HT1080 (cell line): ENCODE results near the gene NUB1. TPM values are rescaled to one million over a fixed set of nuclear protein-coding genes. Genes with fewer than 3 reads are reported as not detected.

ENCODE experiments used
- DNase-seq: peaks from one replicate; pipeline ENCODE4 v3.0.0-alpha.2; 2015; ENCODE audit warnings: low read depth
- total RNA-seq: library from RNA; depleted of rRNA; stranded (reverse); fragments of >200 nt; shearing (Covaris generic); gene quantifications from 2 replicates; pipeline ENCODE4 v1.2.3, GENCODE V29; 2014

The NUB1 gene
- total RNA-seq, 1 experiment from 2014 or later: 57.7 TPM

- peak; percentile 18 for DNase-seq
Measured at GRCh38 chr7:151404216-151405011, 62.8 kb downstream of the NUB1 start.

GRCh38 chr7:151405056-151405455, 63.4 kb downstream of the NUB1 start:
- DNase-seq: no peak

- DNase-seq: no peak
Measured at GRCh38 chr7:151405588-151405987, 64.0 kb downstream of the NUB1 start.

GRCh38 chr7:151406051-151406875, 64.7 kb downstream of the NUB1 start:
- DNase-seq: no peak

GRCh38 chr7:151406886-151407583, 65.4 kb downstream of the NUB1 start:
- no peak for DNase-seq

- no peak for DNase-seq
Measured at GRCh38 chr7:151408498-151408838, 66.9 kb downstream of the NUB1 start.

- DNase-seq: no peak
Measured at GRCh38 chr7:151408839-151409666, 67.4 kb downstream of the NUB1 start.

- DNase-seq: no peak
Measured at GRCh38 chr7:151409667-151410404, 68.2 kb downstream of the NUB1 start, which contains the start of gene WDR86. Gene WDR86, minus strand, starts transcription at chr7:151410038. Its CDS starts 449 bp downstream, at chr7:151409589.

GRCh38 chr7:151410405-151411390, 69.1 kb downstream of the NUB1 start:
- DNase-seq: no peak

- DNase-seq: no peak
Measured at GRCh38 chr7:151411551-151411950, 69.9 kb downstream of the NUB1 start.

- DNase-seq: no peak
Measured at GRCh38 chr7:151412318-151412717, 70.7 kb downstream of the NUB1 start.

GRCh38 chr7:151413241-151413640, 71.6 kb downstream of the NUB1 start:
- DNase-seq: no peak

- DNase-seq: no peak
Measured at GRCh38 chr7:151415375-151416105, 73.9 kb downstream of the NUB1 start.

- DNase-seq: no peak
Measured at GRCh38 chr7:151416112-151416940, 74.7 kb downstream of the NUB1 start.

- no peak for DNase-seq
Measured at GRCh38 chr7:151416941-151417315, 75.3 kb downstream of the NUB1 start.

GRCh38 chr7:151420144-151420543, 78.5 kb downstream of the NUB1 start:
- no peak for DNase-seq

- no peak for DNase-seq
Measured at GRCh38 chr7:151422212-151422611, 80.6 kb downstream of the NUB1 start.
